GM18508 (cell line): ENCODE measurements around the gene MAD1L1.

Experiments used
- ATAC-seq: cut with Tn5 transposase; IDR thresholded peaks from one replicate; pipeline ENCODE4 v1.9.1; 2021; ENCODE audit warnings: moderate number of reproducible peaks; ENCODE audit not compliant: insufficient read depth, unreplicated experiment

The MAD1L1 gene

DNA sequence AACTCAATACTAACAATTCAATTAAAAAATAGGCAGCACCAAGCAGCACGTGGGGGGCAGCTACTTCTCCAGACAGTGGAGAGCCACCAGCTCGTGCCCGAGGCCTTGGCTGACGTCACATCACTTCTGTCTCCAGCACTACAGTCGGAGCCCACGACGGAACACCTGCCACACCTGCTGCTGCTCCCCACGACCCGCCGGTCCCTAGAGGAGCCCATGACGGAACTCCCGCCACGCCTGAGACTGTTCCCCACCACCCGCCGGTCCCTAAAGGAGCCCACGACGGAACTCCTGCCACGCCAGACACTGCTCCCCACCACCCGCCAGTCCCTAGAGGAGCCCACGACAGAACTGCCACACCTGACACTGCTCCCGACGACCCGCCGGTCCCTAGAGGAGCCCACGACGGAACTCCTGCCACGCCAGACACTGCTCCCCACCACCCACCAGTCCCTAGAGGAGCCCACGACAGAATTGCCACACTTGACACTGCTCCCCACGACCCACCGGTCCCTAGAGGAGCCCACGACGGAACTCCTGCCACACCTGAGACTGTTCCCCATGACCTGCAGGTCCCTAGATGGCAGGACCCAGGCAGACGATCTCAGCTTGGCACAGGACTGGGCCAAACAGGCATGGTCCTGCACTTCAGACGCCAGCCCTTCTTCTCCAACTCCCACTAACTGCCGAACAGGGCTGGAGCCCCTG, 304.7 kb downstream of the MAD1L1 start:
- ATAC-seq = no peak

DNA sequence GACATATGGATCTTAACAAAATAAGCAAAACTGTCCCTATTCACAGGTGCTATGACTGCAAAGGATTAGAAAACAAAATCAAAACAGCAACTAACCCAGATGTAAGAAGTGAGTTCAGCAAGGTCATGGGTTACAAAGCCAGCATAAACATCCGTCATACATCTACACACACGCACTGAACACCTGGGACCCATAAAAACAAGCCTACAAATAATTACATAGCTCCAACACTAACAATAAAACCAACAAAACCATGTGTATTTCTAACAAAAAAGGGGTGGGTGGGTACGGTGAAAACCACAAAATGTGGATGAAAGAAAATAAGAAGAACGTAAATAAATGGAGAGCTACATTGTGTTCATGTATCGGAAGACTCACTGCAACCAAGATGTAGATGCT, 305.8 kb downstream of the MAD1L1 start:
- ATAC-seq = no peak

DNA sequence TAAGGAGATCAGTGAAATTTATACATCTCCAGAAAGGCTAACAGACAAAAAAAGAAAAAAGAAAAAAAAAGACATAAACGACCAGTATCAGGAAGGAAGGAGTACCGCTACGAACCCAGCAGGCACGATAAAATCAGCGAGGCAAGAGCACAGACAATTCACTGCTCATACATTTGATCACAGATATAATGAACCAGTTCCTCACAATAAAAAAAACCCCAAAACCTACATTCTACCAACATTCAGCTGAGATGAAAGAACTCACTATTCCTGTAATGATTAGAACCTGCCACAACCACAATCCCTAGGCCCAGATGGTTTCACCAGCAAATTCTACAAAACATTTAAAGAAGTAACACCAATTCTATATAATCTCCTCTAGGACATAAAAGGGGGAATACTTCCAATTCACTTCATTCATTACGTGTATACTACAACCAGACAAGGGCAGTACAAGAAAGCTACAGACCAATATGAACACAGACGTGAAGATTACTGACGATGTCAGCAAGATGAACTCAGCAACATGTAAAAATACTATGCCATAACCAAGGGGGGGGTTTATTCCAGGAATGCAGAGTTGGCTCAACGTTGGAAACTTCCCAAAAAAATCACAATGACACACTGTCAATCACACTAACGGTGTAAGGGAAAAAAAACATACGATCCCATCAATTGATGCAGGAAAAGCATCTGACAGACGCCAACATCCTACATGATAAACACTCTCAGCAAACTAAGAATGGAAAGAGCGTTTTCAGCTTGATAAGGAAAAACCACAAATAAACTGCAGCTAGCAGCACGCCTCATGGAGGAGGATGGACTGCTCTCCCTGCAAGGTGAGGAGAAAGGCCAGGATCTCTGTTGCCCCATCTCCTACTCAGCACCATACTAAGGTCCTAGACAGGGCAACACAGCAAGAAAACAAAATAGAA, 306.5 kb downstream of the MAD1L1 start:
- ATAC-seq = no peak

DNA sequence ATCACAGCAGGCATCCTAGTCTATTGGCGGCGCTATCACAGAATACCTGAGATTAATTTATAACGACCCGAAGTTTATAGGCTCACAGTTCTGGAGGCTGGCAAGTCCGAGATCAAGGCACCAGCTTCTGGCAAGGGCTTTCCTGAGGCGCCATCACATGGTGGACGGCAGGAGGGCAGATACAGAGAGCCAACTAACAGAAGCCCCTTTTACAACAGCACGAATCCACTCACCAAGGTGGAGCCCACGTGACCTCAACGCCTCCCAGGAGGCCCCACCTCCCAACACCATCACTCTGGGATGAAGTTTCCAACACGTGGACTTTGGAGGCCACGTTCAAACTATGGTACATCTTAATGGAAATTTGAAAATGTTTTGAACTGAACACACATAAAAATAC, 307.4 kb downstream of the MAD1L1 start:
- no peak for ATAC-seq

DNA sequence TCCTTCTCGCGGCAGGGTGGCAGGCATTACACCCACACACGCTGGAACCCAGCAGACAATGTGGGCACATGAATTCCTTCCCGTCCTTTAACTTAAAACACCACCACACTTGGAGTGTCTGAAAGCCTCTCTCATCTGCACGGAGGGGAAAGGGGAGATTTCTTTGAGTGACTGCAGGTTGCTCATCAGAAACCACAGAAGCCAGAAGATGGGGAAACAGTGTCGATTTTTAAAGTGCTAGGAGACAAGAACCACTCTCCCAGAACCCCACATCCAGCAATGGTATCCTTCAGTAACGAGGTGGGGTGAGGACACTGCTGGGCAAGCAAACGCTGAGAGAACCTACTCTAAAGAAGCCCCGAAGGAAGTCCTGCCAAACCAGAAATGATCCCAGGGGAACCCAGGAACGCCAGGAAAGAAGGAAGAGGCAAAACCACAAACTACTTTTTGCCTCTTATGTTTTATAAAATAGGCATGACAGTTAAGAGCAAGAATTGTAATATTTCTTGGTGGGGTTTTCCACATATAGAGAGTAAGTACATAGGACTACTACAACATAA, 308.4 kb downstream of the MAD1L1 start:
- ATAC-seq = no peak

DNA sequence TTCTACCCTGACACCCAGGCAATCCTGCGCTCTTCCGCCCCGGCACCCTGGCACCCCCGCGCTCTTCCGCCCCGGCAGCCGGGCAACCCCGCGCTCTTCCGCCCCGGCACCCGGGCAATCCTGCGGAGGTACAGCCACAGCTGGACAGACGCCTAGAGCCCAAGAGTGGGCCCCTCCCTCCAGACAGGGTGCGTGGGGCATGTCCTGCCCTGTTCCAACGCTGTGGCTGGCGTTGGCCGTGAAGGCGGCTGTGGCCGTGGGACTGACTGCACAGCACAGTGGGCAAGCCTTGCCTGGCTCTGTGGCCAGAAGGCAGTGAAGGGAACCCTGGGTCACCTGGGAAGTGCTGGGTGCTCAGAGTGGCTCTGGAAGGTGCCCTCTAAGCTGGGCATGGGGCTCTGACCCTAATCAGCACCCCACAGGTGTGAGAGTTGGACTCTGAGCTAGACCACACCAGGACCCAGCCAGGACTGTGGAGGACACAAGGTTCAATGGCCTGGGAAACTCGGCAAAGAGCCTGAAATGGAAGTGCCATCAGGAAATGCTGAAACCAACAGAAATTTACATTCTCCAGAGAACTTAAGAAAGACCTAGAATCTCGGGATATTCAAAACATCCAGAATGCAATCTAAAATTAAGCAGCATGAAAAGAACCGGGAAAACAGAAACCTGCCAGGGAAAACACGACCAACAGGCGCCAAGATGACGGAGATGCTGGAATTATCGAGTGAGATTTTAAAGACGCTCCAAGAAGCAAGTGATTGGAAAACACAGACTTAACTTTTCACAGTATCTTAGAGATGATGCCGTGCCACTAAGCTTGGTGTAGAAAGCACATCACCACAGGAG, 309.1 kb downstream of the MAD1L1 start:
- ATAC-seq = no peak

DNA sequence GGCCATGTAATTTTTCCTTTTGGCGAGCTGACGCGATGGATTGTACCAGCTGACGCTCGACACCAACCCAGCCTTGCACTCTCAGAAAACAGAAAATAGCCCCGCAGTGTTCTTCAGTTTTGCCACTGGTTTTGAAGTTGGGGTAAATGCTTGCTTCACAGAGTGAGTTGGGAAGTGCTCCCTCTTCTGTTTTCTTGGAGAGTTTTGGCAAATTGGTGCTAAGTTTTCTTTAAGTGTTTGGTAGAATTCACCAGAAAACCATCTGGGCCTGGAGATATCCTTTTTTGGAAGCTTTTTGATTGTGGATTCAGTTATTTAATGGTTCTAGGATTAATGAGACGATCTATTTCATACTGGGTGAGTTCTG, 309.9 kb downstream of the MAD1L1 start:
- ATAC-seq = no peak

DNA sequence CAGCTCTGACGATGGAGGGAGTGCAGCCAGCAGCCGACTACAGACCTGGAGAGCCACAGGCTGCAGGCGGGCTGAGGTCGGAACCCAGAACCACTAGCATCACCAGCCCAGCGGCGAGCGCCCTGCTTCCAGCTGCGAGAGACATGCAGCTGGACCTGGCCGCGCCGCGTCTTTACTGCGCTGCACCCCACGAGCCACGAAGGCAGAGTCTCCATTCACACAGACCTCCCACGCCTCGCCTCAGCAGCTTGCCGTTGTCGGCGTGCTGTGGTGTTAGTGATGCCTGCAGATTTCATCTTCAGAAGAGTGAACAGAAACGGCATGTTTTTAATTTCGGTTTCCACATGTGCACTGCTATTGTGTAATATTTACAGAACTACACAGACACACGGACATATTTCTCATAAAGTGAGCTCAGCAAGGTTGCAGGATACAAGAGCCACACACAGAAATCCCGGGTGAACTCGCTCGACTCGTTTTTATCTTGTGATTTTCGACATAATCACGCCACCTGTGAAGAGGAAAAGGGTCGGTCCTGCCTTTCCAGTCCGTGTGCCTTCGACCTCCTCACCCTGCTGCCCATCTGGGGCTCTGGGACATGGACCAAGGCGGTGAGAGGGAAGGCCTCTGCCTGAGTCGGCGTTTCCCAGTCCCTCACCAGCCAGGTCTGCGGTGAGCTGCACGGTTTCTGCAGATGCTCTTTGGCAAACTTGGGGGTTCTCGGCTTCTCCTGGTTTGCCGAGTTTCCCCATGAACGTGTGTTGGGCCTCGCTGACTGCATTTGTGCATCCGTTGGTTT, 310.5 kb downstream of the MAD1L1 start:
- ATAC-seq = no peak

DNA sequence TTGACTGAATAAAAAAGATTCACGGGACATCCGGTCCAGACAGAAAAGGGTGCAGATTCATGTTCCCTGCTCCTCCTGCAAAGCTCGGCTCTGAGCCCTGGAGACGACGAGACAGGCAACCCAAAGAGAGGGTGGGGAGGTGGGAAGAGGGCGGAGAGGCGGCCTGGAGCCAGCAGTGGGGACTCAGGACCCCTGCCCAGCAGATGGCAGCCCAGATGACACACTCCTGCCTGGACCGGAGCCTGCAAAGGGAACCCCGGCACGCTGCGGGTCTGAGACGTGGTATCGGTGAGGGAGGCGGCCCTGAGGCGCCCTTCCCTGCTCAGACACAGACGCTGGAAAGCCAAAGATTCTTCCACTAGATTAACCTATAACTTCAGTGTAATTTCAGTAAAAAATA, 311.9 kb downstream of the MAD1L1 start:
- no peak for ATAC-seq

DNA sequence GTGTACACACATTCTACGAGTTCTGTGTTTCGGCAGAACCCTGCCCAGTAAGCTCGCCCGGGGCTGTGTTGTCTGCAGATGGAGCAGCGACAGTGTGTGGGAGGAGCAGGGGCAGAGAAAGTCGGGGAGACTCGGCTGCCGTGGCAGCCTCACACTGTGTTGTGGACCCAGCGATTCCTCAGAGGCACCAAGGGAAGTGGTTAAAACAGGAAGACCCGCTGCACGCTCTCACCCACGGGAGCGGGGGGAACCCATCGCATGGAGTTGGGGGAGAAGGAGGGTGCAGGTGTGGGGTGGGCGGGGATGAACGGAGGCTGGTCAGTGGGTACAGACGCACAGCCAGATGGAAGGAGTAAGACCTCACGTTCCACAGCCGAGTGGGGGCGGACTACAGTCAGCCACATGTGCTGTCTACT, 312.5 kb downstream of the MAD1L1 start:
- ATAC-seq = no peak

DNA sequence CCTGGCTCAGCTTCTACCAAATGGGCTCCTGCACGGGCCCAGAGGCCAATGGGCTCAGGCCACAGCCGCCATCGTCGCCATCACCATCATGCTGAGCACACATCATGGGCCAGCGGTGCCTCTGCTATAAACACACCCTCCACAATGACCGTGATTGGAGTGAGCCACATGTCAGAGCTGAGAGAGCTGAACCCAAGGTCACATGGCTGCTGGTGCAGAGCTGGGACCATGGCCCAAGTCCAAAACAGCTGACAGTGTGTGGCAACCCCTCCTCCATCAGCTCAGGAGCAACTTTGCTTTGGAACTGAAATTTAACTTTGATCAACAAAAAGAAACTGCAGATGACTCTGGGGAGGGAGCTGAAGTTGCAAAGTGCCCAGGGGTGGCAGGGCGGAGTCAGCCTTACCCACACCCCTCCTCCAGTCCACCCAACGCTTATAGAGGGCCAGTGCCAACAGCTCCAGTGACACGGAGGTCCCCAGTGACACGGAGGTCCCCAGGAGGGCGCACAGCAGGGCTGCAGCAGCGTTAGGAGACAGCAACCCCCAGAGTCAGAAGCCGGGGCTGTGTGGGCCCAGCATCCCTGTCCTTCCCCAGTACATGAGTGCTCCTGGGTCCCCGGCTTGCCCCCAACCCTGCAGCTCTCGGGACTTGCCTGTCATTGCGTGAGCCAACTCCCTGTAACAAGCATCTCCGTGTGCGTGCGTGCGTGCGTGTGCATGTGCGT, 313.0 kb downstream of the MAD1L1 start:
- ATAC-seq = no peak

DNA sequence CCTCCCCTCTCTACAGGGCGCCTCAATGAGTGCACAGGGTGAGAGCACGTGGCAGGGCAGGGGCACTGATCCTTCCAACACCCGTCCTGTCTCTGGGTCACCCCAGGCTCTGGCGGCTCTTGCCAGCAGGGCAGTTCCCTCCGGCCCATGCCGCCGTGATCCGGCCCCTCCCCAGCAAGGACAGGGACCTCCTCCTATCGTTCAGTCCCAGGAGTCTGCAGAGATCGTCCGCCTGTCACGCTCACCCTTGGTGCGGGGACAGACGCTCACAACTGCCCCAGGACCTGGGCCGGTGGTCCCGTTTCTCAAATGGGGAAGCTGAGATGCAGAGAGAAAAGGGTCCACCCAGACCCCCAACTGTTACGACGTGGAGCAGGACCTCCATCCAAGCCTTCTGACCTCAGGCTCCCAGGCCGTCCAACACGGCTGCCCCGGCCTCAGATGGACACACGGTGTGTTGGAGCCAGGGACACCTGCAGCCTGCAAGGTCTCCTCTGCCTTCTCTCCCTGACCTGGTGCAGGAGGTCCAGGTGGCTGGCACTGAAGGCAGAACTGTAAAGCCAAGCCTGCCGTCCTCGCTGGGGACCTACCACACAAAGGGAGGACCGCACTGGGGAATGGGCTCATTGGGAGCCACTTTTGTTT, 313.7 kb downstream of the MAD1L1 start:
- no peak for ATAC-seq

DNA sequence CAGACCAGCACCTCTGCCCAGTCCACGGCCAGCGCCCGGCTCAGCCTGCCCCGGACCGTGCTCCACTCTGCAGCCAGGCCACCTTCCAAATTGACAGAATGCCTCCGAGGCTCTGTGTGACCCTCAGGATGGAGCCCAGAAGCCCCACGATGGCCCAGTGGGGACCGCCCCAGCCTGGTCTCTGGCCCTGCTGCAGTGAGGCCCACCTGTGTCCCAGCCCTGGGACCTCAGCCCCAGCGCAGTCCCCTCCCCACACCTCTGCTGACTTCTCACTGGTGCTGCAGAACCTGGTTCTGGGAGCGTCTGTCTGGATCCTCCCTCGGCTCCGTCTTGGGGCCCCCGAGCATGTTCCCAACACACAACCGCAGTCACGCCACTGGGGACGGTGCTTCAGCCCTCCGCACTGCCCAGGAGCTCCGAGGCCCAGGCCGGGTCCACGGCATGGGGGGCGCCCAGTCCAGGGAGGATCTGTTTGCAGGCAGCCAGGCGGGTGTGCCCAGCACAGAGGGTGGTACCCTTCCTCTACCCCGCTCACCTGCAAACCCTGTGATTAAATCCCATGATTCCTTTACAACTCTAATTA, 314.6 kb downstream of the MAD1L1 start:
- ATAC-seq = no peak

DNA sequence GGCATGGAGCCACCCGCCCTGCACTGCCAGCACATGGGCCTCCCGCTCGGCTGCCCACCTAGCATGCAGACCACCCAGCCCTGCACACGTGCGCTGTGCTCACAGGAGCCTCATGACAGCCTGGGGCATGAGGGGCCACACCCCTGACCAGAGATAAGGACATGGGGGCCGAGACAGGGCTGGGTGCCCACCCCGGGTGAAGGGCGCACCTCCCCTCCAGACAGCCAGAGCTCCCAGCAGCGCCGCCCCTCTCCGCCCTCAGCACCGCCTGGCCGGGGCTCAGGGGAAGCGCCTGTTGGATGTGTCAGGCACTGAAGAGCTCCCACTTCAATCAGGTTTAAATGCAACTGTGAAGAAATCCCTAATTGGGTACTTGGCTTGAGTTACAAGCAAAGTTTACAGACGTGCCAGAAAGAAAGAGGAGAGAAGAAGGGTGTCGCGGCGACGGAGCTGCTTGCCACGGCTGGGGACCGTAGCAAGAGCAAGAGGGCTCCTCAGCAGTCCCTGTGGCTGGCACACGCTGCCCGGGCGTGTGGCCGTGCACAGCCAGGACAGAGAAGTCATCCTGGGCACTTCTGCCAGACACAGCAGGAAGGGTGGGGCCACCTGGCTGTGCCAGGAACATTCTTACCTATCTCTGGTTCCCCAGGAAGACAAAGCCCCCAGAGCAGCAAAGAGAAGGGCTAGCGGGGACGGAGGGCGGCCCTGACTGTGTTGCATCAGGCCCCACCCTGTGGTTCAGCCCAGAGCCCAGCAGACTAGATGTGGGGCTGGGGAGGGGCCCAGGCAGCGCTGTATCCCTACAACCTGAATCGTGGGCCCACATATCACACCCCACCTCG, 315.3 kb downstream of the MAD1L1 start:
- no peak for ATAC-seq

DNA sequence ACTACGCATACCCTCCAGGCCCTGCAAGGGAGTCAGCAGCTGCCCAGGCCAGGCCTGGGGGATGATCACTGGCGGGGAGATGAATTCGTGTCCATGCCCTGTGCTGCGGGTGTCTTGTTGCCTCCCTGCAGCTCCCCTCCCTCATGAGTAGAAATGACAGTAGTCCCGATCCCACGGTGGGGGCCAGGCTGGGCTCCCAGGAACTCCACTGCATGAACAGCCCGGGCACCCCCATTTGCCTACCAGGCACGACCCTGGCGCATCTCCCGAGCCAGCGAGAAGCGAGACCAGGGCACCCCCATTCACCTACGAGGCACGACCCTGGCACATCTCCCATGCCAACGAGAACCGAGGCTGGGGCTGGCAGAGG, 316.2 kb downstream of the MAD1L1 start:
- ATAC-seq = no peak

DNA sequence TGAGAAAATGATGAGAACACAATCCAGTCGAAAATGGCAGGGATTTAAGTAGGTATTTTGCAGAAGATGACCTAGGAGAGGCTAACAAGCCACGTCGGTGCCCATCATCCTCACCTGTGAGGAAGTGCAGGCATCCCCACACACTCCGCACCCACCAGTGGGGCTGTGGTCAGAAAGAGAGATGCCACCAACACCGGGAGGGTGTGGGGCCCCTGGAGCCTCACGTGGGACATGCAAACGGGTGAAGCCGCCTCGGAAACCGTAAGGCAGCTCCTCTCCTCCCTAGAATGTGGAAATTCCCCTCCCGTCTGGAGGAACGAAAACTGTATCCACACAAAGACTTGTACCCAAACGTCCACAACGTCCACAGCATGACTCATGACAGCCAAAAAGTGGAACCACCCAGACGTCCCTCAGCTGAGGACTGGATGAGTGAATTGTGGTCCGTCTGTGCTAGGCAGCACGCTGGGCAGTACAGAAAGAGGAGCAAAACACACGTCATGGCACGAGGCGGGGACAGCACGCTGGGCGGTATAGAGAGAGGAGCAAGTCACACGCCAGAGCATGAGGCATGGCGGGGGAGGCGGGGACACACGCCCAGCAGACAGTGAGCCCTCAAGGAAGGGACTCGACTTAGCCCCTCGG, 316.7 kb downstream of the MAD1L1 start:
- ATAC-seq = no peak

DNA sequence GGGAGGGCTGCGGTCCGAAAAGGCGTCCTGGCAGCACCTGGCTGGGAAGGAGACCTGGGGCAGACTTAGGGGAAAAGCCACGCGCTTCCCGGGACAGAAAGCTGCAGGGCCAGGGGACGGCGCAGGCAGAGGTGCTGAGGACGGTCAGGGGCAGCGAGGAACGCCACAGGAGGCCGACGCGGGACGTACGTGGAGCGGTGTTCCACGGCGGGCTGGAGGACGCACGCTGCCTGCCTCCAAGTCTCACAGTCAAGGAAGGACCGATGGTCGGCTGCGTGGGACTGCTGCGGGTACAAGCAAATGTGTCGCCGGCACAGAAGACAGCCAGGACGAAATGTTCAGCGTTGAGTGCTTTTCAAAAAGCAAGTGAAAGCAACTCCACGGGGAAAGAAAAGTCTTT, 317.4 kb downstream of the MAD1L1 start:
- no peak for ATAC-seq
